ENCODE data around the gene NTHL1.

NTHL1 gene

DNA sequence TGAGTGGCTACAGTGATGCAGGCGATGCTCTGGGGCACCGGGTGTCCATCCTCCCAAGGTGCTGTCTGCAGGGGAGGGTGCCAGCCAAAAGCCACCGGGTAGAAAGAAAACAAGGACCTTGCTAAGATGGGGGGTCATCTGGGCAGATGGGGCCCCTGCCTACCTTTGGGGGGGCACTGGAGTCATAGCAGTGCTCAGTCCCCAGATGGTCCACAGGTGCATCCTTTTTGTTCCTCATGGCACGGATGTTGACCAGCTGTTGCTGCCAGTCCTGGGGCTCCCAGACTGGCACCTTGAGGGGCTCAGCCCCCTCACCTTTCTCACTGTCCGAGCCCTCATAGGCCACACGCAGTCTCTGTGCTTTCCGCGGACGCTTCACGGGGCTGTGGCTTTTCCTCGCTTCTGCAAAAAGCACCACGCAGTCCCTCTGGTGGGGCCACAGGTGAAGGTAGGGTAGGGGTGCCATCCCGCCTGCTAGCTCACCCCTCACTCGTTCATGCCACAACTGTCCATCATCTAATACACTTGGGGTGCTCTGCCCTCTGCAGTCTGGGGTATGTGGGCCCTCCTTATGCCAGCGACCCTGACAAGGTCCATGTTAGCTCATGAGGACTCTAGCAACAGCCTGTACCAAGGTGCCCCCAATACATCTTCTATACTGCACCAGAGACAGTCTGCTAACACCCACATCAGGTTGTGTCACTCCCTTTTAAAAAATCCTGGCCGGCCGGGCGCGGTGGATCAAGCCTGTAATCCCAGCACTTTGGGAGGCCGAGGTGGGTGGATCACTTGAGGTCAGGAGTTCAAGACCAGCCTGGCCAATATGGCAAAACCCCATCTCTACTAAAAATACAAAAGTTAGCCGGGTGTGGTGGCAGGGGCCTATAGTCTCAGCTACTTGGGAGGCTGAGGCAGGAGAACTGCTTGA, 1.4 kb downstream of the NTHL1 start:
- DNase-seq (ENCODE audit: insufficient read length, low spot score) (no peak), FAIRE-seq (no peak)
- no peak for TF ChIP-seq POLR2A (IDR thresholded peaks at IDR 0.05; ENCODE audit: low read depth, low read length)

DNA sequence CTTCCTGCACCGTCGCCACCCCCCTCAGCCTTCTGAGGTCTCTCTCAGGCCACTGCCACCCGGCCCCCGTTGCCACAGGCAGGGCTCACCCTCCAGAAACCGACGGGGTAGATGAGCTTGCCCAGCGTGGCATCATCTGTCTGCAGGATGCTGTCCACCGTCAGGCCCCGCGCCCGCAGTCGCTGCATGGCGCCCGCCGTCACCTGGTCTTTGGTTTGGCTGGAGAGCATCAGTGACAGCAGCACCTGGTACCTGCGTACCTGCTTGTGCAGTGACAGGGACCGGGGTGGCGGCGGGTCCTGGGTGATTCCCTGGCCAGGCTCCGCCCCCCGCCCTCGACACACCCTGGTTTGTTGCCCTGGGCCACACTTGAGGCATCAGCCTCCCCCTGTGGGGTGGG, 3.1 kb downstream of the NTHL1 start:
- FAIRE-seq (no peak), DNase-seq (ENCODE audit: insufficient read length, low spot score) (no peak)
- no peak for TF ChIP-seq POLR2A (IDR thresholded peaks at IDR 0.05; ENCODE audit: low read depth, low read length)

DNA sequence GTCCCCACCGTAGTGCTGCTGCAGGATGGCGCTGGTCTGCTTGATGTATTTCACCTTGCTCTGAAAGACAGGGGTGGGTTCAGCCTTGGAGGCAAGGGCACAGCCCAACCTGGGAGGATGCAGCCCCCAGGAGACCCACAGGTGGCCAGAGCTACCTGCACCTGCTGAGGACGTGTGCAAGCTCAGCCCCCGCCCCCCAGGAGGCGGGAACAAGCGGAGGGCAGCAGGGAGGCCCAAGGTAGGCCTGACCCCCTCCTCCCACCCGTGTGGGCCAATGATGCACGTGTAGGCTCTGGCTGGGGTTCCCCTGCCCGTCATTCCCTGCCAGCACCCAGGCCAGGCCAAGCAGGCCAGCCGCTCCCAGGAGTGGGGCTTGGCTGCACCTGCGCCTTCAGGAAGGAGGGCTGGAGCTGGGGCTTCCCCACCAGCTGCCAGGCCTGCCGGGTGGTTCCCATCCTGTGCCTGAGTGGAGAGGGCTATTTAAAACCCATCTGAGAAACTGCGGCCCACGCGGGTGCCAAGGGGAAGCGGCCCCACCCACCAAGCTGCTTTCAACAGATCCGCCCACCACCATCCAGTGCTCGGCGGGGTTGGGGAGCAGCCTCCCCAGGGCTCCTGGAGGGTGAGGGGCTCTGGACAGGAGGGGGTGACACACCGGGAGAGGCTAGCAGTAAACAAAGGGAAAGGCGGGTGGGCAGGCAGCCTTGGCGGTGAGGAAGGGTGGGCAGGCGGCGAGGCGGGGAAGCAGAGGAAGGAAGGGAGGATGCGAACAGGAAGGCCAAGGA, 3.8 kb downstream of the NTHL1 start:
- no peak for FAIRE-seq
- TF ChIP-seq POLR2A (IDR thresholded peaks at IDR 0.05; ENCODE audit: low read depth, low read length), result no peak
- DNase-seq (ENCODE audit: insufficient read length, low spot score), result no peak

DNA sequence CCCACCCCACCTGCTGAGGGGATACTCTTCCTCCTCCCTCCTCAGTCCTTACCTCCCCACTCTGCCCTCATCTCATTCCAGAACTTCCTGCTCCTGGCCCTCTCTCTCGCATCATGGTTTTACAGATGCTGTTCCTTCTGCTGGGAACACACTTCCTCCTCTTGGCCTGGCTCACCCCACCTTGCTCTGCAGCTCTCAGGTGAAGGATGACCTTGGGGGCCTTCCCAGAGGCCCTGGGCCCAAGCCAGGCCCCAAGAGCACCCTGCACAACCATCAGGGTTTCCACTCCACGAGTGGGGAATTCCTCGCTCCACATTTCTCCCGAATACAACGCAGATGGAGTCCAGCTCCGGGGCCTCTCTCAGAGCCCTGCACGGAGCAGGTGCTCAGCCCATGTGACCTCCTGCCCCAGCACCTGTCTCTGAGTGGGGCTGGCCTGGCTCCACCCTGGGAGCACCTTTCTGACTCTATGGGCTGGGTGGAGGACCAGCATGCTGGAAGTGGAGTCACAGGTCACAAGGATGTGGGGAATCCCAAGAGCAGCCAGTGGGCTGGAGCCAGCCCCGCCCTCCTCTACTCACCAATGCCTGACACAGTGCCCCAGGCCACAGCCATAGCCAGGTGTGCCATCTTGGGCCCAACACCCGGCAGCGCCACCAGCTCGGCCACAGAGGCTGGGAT, 4.5 kb downstream of the NTHL1 start:
- TF ChIP-seq POLR2A (IDR thresholded peaks at IDR 0.05; ENCODE audit: low read depth, low read length), result no peak
- FAIRE-seq, result no peak
- DNase-seq (ENCODE audit: insufficient read length, low spot score), result no peak

DNA sequence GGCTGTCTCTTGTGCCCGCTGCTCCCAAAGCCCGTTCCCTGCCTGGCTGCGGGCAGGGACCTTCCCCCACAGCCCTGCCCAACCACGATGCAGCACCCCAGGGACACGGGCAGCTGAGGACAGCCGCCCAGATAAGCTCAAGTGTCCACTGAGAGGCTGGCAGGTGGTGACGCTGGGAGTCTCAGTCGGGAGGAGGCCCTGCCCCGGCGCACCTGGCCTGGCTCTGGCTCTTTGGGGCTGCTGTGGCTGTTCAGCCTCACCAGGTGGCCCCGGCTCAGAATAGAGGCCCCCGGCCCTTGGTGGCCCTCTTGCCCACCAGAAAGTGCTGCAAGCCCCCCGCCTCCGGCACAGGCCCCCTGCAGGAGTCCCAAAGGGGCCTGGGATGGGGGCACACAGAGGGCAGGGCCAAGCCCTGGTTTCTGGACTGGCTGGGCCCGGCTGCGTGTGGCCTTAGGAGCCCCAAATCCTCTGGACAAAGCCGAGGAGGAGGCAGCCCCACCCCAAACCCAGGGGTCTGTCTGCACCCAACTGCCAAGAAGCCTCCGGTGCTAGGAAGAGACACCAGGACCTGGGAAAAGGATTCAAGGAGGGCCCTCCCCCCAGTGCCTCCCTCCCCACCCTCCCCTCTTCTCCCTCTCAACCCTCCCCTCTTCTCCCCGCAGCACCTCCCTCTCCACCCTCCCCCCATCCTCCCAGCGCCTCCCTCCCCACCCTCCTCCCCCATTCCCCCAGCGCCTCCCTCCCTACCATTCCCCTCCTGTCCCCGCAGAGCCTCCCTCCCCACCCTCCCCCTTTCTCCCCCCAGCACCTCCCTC, 5.3 kb downstream of the NTHL1 start:
- DNase-seq (ENCODE audit: insufficient read length, low spot score) (no peak), FAIRE-seq (no peak)
- no peak for TF ChIP-seq POLR2A (IDR thresholded peaks at IDR 0.05; ENCODE audit: low read depth, low read length)

DNA sequence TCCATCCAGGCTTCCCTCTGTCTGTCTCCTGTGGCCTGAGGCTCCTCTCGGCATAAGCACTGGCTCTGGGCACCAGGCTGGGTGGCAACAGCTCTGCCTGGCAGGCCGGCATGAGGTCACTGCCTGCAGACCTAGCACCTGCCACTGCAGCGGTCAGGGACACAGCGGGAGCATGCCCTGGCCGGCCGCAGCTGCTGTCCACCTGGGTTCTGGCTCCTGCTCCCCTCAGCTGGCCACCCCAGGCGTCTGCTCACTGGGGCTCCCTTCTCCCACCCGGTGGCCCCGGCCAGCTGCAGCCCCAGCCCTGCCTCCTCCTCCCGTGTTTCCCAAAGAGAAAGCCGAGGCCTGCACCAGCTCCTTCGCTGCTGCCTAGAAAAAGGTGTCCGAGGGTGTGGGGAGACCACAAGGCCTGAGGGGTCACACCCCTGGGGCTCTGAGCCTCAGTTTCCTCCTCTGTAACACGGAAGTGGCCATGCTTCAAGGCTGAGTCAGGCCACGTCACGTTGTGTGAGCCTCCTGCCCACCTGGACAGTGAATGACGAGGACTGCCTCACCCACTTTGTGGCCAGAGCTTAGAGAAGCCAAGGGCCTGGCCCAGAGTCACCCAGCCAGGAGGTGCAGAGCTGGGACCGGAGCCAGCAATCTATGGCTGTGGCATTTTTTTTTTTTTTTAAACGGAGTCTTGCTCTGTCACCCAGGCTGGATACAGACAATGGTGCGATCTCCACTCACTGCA, 6.7 kb downstream of the NTHL1 start:
- no peak for TF ChIP-seq POLR2A (IDR thresholded peaks at IDR 0.05; ENCODE audit: low read depth, low read length)
- DNase-seq (ENCODE audit: insufficient read length, low spot score) (peak; percentile 90), FAIRE-seq (peak; percentile 86)

DNA sequence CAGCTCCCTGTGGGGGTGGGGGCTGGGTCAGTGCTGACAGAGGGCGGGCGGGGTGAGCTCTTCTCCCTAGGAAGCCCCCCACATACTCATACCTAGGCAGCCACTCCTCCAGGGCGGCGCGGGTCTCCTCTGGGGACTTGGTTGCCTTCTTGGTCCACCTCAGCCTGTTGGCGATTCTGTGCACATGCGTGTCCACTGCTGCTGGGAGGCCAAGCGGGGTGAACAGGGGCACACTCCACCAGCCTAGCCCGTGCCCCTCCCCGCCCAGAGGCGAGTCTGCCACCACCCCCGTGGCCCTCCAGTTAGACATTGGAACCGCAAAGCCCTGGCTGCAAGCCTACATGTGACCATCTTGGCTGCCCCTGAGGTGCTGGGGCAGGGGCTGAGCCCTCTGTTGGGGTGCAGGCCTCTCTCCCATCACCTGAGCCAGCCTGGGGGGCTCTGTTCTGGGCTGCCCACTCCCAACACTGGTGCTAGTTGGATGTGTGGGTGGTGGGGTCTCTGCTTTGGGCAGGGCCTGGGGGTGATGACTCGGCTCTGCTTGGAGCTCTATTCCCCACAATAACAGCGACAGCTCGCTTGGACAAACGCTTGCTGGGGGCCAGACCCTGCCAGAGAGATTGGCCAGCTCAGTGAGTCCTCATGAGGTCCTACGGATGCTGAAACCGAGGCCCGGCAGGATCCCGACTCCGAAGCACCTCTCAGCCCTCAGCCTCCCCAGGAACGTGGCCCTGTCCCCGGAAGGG, 7.4 kb downstream of the NTHL1 start:
- no peak for TF ChIP-seq POLR2A (IDR thresholded peaks at IDR 0.05; ENCODE audit: low read depth, low read length)
- FAIRE-seq (no peak), DNase-seq (ENCODE audit: insufficient read length, low spot score) (no peak)

DNA sequence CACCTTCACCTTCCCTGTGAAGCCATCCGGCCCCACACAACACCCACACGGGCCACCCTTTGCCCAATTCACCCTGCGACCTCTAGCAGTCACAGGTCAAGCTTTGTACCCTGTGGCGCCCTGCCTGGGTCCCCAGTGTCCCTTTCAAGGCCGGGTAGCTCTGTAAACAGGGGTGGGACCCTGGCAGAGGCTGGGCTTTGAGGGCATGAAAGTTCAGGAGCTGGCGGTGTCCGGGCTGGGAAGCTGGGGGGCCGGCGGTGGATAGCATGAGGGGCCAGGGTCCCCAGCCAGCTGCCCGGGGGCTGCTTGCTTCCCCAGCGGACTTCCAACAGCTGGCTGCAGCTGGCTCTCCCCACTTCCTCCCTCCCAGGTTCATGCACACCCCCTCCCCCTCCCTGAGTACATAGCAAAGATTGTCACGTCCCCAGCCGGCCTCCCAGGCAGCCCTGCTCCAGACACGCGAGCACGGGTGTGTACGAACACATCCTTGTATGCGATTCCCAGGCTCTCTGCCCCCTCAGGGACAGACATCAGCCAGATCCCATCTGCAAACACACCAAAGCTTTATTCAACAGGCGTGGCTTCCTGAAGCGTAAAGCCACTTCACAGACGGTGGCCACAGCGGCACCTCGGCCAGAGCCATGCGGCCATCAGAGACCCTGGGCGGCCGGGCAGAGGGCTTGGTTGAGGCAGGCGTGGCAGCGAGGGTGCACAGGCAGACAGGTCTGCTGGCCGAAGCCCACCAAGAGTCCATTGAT, 8.2 kb downstream of the NTHL1 start:
- DNase-seq (ENCODE audit: insufficient read length, low spot score), result no peak
- TF ChIP-seq POLR2A (IDR thresholded peaks at IDR 0.05; ENCODE audit: low read depth, low read length), result no peak
- no peak for FAIRE-seq

DNA sequence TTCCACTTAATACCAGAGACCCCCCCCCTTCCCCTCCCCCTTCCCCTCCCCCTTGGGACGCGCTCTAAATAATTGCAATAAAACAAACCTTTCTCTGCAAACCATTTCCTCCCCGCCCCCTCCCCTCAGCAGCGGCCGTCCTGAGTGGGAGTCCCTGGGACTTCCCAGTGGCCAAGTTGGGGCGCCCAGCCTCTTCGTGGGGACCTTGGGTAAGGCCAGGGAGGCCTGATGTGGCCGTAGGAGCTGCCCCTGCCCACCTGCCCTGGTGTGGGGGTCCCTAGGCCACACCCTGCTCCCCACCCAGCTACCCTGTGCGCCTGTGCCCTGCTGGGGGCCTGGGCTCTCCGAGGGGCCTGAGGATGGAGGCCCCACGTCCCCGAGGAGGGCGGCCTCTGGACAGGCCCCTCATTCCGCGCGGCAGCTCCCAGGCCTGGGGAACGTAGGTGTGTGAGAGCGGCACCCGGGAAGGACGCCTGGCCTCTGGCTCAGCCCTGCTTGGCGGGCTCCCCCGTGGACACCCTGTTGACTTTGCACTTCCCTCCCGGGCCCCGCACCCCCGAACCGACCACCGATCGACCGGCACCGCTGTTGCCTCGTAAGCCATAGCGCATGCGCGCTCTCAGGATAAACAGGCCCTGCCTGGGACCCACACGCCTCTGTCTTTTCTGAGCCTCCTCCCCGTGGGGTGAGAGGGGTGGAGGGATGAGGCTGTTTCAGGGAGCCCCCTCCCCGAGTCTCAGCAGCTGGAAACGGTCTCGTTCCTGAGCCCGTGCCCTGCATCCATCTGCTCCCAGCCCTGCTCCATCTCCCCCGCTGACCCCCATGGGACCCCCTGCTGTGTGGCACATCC, 9.0 kb downstream of the NTHL1 start:
- TF ChIP-seq POLR2A (IDR thresholded peaks at IDR 0.05; ENCODE audit: low read depth, low read length), result no peak
- no peak for DNase-seq (ENCODE audit: insufficient read length, low spot score)
- no peak for FAIRE-seq

DNA sequence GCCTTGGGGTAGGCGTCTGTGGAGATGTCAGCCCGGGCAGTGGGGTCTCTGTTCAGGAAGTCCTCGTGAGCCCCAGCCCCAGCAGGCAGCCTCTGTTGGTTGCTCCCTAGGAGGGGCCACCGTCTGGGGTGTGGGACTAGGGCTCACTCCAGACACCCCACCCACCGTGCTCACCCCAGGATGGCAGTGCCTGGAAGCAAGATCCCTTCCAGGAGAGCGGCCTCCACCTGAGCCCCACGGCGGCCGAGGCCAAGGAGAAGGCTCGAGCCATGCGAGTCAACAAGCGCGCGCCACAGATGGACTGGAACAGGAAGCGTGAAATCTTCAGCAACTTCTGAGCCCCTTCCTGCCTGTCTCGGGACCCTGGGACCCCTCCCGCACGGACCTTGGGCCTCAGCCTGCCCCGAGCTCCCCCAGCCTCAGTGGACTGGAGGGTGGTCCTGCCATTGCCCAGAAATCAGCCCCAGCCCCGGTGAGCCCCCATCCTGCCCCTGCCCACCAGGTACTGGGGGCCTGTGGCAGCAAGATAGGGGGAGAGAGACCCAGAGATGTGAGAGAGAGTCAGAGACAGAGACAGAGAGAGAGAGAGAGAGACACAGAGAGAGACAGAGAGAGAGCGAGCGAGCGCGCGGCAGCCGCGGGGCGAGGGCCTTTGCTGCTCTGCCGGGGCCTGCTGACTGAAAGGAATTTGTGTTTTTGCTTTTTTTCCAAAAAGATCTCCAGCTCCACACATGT, 9.8 kb downstream of the NTHL1 start:
- no peak for TF ChIP-seq POLR2A (IDR thresholded peaks at IDR 0.05; ENCODE audit: low read depth, low read length)
- DNase-seq (ENCODE audit: insufficient read length, low spot score) (no peak), FAIRE-seq (no peak)

All from H54 (cell line).